Measurements from ENCODE around the gene CRYGS. TPM values are rescaled to one million over a fixed set of nuclear protein-coding genes. Genes with fewer than 3 reads are reported as not detected.

CRYGS gene
- polyA plus RNA-seq, 1 experiment = 2.0 TPM

DNA sequence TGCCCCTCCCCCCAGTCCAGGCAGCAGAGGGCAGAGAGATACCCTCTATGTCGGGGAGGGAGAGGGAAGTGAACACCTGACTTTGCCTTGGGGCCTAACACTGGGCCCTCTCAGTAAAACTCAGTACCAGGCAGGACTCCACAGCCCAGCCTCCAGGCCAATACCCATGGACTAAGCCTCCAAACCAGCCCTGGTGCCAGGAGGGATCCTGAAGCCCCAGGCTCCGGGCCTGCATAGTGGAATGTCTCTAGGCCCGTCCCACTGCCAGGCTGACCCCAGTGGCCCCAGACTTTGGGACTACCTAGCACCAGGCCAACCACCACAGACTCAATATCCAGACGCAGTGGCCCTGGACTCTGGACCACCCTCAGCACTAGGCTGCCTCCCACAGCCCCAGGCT, 46.6 kb downstream of the CRYGS start:
- H3K9me3 ChIP-seq (ENCODE audit: control insufficient read depth, insufficient read depth, low read length) = peaks cover 3% of the 10 kb centered on the region; the same call in 1 of the 2 replicates
- TF ChIP-seq, protein P1, sequence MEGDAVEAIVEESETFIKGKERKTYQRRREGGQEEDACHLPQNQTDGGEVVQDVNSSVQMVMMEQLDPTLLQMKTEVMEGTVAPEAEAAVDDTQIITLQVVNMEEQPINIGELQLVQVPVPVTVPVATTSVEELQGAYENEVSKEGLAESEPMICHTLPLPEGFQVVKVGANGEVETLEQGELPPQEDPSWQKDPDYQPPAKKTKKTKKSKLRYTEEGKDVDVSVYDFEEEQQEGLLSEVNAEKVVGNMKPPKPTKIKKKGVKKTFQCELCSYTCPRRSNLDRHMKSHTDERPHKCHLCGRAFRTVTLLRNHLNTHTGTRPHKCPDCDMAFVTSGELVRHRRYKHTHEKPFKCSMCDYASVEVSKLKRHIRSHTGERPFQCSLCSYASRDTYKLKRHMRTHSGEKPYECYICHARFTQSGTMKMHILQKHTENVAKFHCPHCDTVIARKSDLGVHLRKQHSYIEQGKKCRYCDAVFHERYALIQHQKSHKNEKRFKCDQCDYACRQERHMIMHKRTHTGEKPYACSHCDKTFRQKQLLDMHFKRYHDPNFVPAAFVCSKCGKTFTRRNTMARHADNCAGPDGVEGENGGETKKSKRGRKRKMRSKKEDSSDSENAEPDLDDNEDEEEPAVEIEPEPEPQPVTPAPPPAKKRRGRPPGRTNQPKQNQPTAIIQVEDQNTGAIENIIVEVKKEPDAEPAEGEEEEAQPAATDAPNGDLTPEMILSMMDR (IDR thresholded peaks at IDR 0.05; ENCODE audit: low read depth, low read length) = no peak
- H3K27me3 ChIP-seq (ENCODE audit: control insufficient read depth, insufficient read depth, low read length) = peaks cover 23% of the 10 kb centered on the region
- POLR2A ChIA-PET = no interaction called here
- no peak overlapping the region for H3K4me3 ChIP-seq (ENCODE audit: low read depth, low read length)
- no peak overlapping the region for H3K27ac ChIP-seq (ENCODE audit: low read depth, low read length)
- CTCF ChIA-PET = interaction anchor here (1.1 kb wide), 1 partner anchor 43 kb away, joined by 3 read pairs; no protein-coding TSS in a partner anchor
- no peak for DNase-seq (ENCODE audit: low read depth, low spot score)

GRCh38 chr3:186496635-186497034, 47.5 kb downstream of the CRYGS start:
- DNase-seq (ENCODE audit: low read depth, low spot score) = no peak
- ChIA-PET CTCF (no interaction called here), POLR2A (no interaction called here)
- Histone ChIP-seq H3K27ac (ENCODE audit: low read depth, low read length) (no peak overlapping the region), H3K27me3 (ENCODE audit: control insufficient read depth, insufficient read depth, low read length) (peaks cover 29% of the 10 kb centered on the region), H3K4me3 (ENCODE audit: low read depth, low read length) (no peak overlapping the region), H3K9me3 (ENCODE audit: control insufficient read depth, insufficient read depth, low read length) (peaks cover 3% of the 10 kb centered on the region; the same call in 1 of the 2 replicates)
- TF ChIP-seq, protein P1 (IDR thresholded peaks at IDR 0.05; ENCODE audit: low read depth, low read length) = no peak

DNA sequence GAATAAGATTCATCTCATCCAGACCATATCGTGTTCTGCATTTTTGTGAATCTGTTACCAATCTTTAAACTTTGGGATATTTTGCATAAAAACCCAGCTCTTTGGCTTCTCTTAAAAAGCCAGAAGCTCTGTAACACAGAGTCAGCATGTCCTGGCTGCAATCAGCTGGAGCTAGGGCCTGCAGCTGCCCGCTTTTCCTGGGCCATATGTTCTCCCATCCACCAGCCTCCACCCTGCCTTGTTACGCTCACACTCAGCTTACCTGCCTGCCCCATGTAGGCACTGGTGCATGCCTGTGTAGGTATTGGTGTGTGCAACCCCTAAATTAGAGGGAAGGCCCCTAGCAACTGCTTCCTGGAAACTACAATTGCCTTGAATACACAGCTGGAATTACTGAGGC, 48.2 kb downstream of the CRYGS start:
- TF ChIP-seq, protein P1 (IDR thresholded peaks at IDR 0.05; ENCODE audit: low read depth, low read length) = no peak
- DNase-seq (ENCODE audit: low read depth, low spot score) = no peak
- Histone ChIP-seq H3K4me3 (ENCODE audit: low read depth, low read length) (no peak overlapping the region), H3K27me3 (ENCODE audit: control insufficient read depth, insufficient read depth, low read length) (peaks cover 29% of the 10 kb centered on the region), H3K9me3 (ENCODE audit: control insufficient read depth, insufficient read depth, low read length) (peaks cover 3% of the 10 kb centered on the region; the same call in 1 of the 2 replicates), H3K27ac (ENCODE audit: low read depth, low read length) (no peak overlapping the region)
- ChIA-PET POLR2A (no interaction called here), CTCF (no interaction called here)

- Histone ChIP-seq H3K9me3 (ENCODE audit: control insufficient read depth, insufficient read depth, low read length) (peaks cover 3% of the 10 kb centered on the region; the same call in 1 of the 2 replicates), H3K27ac (ENCODE audit: low read depth, low read length) (no peak overlapping the region), H3K4me3 (ENCODE audit: low read depth, low read length) (no peak overlapping the region), H3K27me3 (ENCODE audit: control insufficient read depth, insufficient read depth, low read length) (peaks cover 29% of the 10 kb centered on the region)
- TF ChIP-seq, protein P1 (IDR thresholded peaks at IDR 0.05; ENCODE audit: low read depth, low read length) = no peak
- CTCF ChIA-PET = no interaction called here
- POLR2A ChIA-PET = no interaction called here
- peak; percentile 11 for DNase-seq (ENCODE audit: low read depth, low spot score)
These were observed 50.5 kb downstream of the CRYGS start for GRCh38 chr3:186493525-186494255.

- POLR2A ChIA-PET = no interaction called here
- Histone ChIP-seq H3K4me3 (ENCODE audit: low read depth, low read length) (no peak overlapping the region), H3K27me3 (ENCODE audit: control insufficient read depth, insufficient read depth, low read length) (peaks cover 30% of the 10 kb centered on the region), H3K27ac (ENCODE audit: low read depth, low read length) (no peak overlapping the region), H3K9me3 (ENCODE audit: control insufficient read depth, insufficient read depth, low read length) (no peaks in the 10 kb centered on the region)
- no peak for DNase-seq (ENCODE audit: low read depth, low spot score)
- TF ChIP-seq, protein P1 (IDR thresholded peaks at IDR 0.05; ENCODE audit: low read depth, low read length) = no peak
- CTCF ChIA-PET = interaction anchor here (0.8 kb wide), 1 partner anchor 515 kb away, joined by 3 read pairs; no protein-coding TSS in a partner anchor
These were observed 51.7 kb downstream of the CRYGS start for GRCh38 chr3:186492385-186492984.
